NCI-H748 treated with DMSO at 0.1 percent for 48 hours (cell line): ENCODE measurements around the gene LBR.

Experiments used
- DNase-seq: peaks from one replicate; lab custom pipeline; 2025; lab: John Stamatoyannopoulos, UW

LBR gene

GRCh38 chr1:225464851-225465792, 37.3 kb upstream of the LBR start:
- DNase-seq: no peak

GRCh38 chr1:225462714-225463574, 35.1 kb upstream of the LBR start:
- peak; percentile 65 for DNase-seq

GRCh38 chr1:225462429-225462713, 34.5 kb upstream of the LBR start:
- peak; percentile 55 for DNase-seq

GRCh38 chr1:225461533-225462428, 33.9 kb upstream of the LBR start:
- no peak for DNase-seq

GRCh38 chr1:225460737-225461532, 33.1 kb upstream of the LBR start:
- DNase-seq: no peak

- no peak for DNase-seq
Observed at GRCh38 chr1:225460021-225460736, 32.3 kb upstream of the LBR start.

- DNase-seq: no peak
Observed at GRCh38 chr1:225458222-225458631, 30.4 kb upstream of the LBR start.

GRCh38 chr1:225454733-225455132, 26.9 kb upstream of the LBR start:
- DNase-seq: no peak

GRCh38 chr1:225453797-225454648, 26.2 kb upstream of the LBR start:
- peak; percentile 74 for DNase-seq

GRCh38 chr1:225451840-225452515, 24.1 kb upstream of the LBR start:
- DNase-seq: no peak

GRCh38 chr1:225451340-225451739, 23.5 kb upstream of the LBR start:
- no peak for DNase-seq

GRCh38 chr1:225450491-225451191, 22.8 kb upstream of the LBR start:
- DNase-seq: no peak

- DNase-seq: no peak
Observed at GRCh38 chr1:225449774-225450173, 21.9 kb upstream of the LBR start.

- no peak for DNase-seq
Observed at GRCh38 chr1:225449261-225449660, 21.4 kb upstream of the LBR start.

GRCh38 chr1:225448146-225448805, 20.4 kb upstream of the LBR start:
- no peak for DNase-seq

- DNase-seq: no peak
Observed at GRCh38 chr1:225447650-225448089, 19.8 kb upstream of the LBR start.

GRCh38 chr1:225446981-225447615, 19.3 kb upstream of the LBR start:
- no peak for DNase-seq
